ENCODE measurements around the gene TRPV3.
"Not testable (repeated sequence)": the region's sequence is repeated elsewhere in the genome, so short reads cannot be mapped to it uniquely, and the experiment has no call there.

Gene TRPV3

GRCh38 chr17:3573246-3574100, 15.9 kb upstream of the TRPV3 start:
- DNase-seq, result no peak

- DNase-seq, result no peak
Measured at GRCh38 chr17:3572231-3572630, 14.6 kb upstream of the TRPV3 start.

- no peak for DNase-seq
Measured at GRCh38 chr17:3571043-3571900, 13.7 kb upstream of the TRPV3 start.

DNA sequence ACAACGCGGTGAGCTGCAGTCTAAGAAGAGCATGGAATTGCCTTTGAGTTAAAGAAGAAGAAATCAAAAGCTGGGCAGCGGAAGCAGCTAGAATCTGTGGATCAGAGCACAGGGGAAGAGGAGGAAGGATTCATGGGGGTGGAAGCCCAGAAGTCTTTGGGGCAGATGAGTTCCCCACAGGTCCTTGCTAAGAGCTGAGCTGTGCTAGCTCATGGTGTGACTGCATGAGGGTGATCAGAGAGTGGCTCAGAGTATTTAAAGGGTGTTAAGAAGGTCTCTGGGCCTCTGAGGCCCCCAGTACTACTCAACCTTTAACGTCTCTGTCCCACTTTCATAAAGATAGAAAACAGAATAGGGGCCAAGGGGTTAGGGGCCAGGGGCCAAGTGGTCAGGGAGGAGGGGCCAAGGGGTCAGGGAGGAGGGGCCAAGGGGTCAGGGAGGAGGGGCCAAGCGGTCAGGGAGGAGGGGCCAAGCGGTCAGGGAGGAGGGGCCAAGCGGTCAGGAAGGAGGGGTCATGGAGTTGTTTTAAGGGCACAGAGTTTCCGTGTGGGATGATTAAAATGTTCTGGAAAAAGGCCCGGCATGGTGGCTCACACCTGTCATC, 12.0 kb upstream of the TRPV3 start:
- no peak for DNase-seq

DNA sequence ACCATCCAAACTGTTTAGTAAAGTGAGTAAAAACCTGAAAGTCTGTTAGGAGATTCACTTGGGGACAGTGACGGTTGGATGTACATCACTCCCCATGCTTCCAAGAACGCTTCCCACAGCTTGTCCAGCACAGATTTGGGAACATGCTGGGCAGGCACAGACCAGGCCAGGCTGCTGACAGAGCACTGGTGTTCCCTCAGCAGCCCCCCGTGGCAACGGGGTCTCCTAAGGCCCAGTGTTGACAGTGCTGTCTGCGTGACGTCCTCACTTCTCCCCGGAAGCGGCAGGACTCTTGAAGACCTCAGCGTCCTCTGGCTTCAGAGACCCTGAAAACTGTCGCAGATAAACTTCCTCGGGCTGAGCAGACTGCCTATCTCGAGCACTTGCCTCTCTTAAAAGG, 8.9 kb upstream of the TRPV3 start:
- DNase-seq, result no peak

DNA sequence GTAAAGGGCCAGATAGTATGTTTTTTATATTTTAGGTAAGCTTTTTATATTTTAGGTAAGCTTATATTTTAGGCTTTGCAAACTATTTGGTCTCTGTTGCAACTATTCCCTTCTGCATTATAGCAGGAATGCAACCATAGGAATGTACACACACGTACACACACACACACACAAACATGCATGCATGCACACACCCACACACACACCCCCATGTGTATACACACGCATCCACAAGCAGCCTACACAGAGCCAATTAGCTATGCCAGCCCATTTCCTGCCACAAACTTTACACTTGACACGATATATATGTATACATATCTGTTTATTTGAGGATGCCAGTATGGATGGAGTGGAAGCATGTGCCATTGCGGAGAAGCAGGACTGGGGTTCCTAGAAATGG, 7.5 kb upstream of the TRPV3 start:
- no peak for DNase-seq

- DNase-seq, result not testable (repeated sequence)
Measured at GRCh38 chr17:3564241-3564640, 6.6 kb upstream of the TRPV3 start.

DNA sequence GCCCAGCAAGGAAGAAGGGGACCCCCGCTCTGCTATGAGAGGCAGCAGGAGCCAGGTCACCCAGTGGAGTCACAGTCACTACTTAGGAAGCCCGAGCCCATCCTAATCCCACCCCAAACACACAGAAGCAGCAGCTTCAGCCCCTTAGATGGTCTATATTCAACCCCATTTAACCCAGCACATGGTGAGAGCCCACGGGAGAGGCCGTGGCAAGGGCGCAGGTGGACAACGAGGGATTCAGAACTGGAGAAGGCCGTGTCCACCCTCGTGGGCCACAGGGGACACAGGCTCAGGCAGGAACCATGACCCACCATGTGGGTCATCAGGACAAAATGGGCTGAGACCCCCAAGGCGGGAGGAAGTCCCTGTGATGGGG, 1.6 kb upstream of the TRPV3 start:
- DNase-seq, result no peak

- DNase-seq, result peak; percentile 52
Measured at GRCh38 chr17:3558603-3559269, 1.1 kb upstream of the TRPV3 start.

DNA sequence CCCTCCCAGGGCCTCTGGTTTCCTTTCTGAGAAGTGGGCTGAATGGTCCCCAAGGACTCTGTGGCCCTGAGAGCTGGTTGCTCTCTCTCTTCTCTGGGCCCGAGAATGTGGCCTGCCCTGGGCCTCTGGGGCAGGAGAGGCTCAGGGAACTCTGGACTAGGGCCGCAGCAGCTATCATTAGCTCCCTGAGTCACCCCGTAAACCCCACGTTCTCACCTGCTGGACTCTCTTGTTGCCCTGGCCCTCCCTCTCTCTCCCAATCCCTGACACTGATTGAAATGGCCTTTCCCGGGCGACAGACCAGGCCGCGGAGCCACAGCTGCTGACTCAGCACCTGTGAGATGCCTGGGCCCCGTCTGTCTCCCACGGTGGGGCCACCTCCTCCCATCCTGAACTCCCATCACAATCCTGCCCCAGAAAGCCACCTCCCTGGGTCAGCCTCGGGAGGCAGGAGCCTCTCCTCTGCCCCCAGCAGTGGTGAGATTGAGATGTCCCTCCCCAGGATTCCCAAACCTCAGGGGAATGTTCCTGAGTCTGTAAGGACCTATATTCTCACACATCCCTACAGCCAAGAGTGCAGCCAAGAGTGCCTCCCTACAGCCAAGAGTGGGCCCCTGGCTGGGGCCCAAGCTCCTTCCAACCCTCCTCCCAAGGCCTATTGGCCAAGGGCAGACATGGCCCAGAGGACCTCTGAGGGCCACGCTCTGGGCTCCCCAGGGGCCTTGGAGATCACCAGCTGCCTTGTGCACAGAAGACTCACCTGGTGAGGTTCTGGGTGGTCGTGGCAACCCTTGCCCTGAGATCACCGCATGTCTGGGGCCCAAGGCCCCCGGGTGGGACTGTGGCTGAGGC, 470 bp downstream of the TRPV3 start:
- DNase-seq, result no peak

DNA sequence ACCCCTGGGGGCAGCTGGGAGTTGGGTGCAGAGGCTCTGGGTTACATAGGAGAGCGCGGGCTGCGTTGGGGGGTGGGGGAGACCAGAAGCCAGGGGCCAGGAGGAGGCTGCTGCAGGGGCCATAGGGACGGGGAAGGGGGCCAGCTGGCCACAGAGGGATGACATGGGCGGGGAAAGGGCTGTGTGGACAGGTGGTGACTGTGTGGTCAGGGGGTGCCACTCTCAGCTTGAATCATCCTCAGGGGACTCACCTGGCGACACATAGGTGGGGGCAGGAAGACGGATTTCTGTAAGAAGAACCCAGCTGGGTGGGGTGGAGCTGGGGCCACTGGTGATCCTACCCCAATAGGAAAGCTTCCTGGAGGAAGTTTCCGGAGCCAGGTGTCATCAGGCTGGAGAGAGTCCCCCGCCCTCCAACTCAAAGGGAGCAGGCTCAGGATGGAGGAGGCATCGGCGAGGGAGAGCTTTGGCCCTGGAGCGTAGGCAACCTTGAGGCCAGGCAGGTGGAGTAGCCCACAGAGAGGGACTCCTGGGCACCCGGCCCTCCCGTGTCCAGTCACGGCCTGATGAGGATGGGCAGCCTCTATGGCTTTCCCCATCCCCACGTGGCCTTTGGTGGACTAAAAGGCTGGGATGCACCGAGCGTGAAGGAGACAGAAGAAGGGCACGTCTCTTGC, 1.2 kb downstream of the TRPV3 start:
- DNase-seq, result no peak

DNA sequence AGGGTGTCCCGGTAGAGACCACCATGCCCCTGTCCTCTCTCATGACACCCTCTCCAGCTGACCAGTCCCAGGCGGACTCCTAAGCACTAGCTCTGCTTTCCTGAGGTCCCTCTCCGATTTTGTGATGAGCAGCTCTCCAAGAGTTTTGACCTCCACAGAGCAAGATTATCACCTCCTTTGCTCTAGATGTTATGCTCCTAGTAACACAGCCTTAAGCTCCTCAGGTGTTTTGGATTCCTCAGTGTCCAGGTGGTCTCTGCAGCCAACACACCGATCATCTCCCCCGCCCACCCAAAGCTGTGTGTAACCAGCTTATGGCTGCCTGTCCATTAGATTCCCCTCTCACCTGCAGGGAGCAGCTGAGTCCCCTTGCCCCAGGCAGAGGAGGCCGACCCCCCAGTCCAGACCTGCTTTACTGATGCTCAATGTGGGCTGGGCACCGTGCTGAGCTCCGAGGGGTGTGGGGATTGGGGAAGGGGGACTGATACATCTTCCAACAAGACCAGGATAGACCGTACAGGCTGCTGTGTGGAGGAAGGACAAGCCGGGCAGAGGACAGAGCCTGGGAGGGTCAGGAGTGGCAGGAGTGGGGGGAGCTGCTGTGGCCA, 2.3 kb downstream of the TRPV3 start:
- DNase-seq, result no peak

DNA sequence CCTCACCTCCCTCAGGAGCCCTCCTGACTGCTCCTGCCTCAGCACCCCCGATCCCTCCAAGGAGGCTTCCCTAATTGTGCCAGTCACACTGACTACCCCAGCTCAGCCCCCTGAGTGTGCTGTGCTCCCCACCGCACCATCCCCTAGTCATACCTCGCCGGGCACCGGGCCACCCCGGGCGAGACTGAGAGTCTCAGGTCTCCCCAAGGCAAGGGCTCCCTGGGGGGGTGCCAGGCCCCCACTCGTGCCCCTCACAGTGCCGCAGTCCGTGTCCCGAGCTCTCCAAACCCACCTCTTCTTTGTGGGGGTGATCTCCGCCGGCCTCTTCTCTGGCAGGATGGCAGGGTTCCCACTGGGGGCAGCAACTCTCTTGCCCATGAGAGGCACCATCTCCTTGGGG, 3.2 kb downstream of the TRPV3 start:
- no peak for DNase-seq

DNA sequence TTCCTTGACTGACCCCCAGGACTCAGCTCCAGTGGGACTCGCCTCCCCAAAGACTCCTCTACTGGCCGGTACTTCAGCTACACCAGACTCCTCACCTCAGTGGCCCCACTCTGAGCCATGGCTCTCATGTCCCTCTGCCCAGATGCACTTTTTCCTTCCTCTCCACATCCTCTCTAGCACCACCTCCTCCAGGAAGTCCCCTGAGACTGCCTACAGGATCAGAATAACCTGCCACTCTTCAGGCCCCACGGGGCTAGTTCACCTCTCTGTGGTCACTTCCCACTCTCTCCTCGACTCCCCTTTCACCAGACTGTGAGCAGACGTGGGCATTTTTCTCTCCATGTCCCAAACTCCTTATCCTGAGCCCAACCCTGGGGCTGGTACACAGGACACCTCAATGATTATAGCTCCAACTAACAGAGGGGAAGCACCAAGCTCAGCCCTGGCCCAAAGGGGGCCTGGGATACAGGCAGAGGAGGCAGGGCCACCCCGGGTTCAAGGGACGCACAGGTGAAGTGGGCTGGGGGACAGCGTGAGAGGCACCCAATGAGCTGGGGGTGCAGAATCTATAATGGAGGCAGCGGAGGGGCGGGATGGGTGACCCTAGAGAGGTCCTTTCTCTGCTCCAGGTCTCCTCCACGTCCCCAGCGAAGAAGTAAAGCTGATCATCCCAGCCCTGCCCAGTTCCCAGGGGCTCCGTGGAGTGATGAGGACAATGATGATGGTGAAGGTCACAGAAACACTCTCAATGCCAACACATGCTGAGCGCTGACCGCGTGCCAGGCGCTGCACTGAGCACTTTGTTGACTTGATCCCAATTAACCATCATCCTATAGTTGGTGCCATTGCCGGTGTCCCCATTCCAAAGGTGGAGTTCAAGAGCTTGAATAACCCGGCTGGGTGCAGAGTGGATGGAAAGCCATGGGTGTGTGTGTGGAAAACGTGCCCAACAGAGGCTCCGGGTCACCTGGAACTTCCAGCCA, 3.9 kb downstream of the TRPV3 start:
- DNase-seq, result no peak

GRCh38 chr17:3552916-3553315, 4.7 kb downstream of the TRPV3 start:
- no peak for DNase-seq

- DNase-seq, result no peak
Measured at GRCh38 chr17:3551189-3551588, 6.4 kb downstream of the TRPV3 start.

- DNase-seq, result no peak
Measured at GRCh38 chr17:3549610-3550162, 7.9 kb downstream of the TRPV3 start.

DNA sequence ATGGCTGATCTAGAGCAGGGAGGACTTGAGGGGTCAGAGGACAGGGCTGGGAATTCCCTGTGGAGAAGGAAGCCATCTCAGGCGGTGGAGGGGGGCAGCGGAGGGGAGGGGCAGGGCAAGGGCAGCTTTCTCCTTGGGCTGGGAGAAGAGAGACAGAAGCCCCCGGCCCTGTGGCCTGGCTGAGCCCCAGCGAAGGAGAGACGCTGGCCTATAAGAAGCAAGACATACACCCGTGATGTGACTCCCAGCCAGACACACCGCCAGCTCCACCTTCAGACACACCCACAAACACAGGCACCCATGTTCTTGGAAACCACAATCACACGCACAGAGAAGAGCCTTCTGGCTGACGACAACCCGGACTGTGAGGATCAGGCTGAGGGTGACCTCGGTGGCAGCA, 10.0 kb downstream of the TRPV3 start:
- no peak for DNase-seq

DNA sequence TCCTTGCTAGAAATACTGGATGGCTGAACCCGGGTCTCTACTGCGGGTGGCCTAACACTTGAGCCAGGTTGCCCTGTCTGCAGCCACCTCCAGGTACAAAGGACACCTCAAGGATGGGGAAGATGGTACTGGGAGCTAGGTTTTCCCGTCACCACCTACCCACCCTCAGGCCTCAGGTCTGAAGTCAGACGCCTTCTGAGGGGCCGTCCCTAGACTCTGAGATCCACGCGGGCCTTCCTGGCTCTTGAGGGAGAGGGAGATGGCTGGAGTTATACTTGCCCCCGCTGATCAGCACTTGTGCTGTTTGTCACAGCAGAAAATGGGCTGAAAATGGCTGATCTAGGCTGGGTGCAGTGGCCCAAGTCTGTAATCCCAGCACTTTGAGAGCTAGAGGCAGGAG, 10.6 kb downstream of the TRPV3 start:
- no peak for DNase-seq

DNA sequence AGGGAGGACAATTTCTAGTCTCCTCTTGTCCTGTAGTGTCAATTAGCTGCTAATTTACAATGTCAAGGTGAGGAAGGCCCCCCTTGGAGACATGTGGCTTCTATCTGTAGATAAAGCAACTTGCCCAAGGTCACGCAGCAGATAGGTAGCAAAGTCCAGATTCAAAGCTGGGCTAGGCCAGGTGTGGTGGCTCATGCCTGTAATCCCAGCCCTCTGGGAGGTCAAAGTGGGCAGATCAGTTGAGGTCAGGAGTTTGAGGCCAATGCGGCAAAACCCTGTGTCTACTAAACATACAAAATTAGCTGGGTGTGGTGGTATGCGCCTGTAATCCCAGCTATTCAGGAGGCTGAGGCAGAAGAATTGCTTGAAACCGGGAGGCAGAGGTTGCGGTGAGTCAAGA, 11.1 kb downstream of the TRPV3 start:
- DNase-seq, result no peak

Measured in DMS153 (cell line).